Measurements from ENCODE around the gene FBH1.
A peak's percentile ranks its signal among the peaks of the same experiment; 100 is the strongest.

FBH1 gene

DNA sequence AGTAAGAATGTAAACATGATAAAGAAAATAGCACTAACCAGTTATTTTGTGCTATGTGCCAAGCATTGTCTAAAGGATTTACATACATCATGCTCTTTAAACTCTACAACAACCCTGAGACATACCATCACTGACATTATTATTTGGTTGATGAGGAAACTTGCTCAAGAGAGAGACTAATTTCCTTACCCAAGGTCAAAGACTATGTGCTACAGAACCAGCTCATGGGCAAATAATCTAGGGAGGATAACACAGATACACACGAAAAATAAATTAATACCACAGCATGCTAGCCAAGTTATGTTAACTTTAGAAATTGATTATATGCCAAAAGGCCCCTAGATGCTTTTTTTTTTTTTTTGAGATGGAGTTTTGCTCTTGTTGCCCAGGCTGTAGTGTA is 3.0 kb upstream of the FBH1 start:
- H3K9ac ChIP-seq (ENCODE audit: low read depth, low read length), result no peak overlapping the region
- ATAC-seq (ENCODE audit: insufficient read depth, low read depth) (no peak), DNase-seq (no peak)
- 0 out of 2 replicates have a peak overlapping the region, but pooled peaks have one; percentile 0 for H3K4me2 ChIP-seq (ENCODE audit: insufficient read depth, low read length)
- H3K27ac ChIP-seq (ENCODE audit: low read length), result no peak overlapping the region
- H3K9me3 ChIP-seq (ENCODE audit: insufficient read depth, low read length, severe bottlenecking), result no peaks in the 10 kb centered on the region
- peaks cover 37% of the 10 kb centered on the region for H3K79me2 ChIP-seq (ENCODE audit: insufficient read depth, low read length)
- peaks cover 28% of the 10 kb centered on the region for H4K20me1 ChIP-seq (ENCODE audit: insufficient read depth, low read length)
- peaks cover 49% of the 10 kb centered on the region for H3K36me3 ChIP-seq (ENCODE audit: insufficient read depth, low read length)
- no peak overlapping the region for H2AFZ ChIP-seq (ENCODE audit: low read depth, low read length)
- TF ChIP-seq, protein P1, sequence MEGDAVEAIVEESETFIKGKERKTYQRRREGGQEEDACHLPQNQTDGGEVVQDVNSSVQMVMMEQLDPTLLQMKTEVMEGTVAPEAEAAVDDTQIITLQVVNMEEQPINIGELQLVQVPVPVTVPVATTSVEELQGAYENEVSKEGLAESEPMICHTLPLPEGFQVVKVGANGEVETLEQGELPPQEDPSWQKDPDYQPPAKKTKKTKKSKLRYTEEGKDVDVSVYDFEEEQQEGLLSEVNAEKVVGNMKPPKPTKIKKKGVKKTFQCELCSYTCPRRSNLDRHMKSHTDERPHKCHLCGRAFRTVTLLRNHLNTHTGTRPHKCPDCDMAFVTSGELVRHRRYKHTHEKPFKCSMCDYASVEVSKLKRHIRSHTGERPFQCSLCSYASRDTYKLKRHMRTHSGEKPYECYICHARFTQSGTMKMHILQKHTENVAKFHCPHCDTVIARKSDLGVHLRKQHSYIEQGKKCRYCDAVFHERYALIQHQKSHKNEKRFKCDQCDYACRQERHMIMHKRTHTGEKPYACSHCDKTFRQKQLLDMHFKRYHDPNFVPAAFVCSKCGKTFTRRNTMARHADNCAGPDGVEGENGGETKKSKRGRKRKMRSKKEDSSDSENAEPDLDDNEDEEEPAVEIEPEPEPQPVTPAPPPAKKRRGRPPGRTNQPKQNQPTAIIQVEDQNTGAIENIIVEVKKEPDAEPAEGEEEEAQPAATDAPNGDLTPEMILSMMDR (IDR thresholded peaks at IDR 0.05; ENCODE audit: borderline replicate concordance, extremely low read depth, low read length, poor library complexity, severe bottlenecking), result no peak
- TF ChIP-seq EZH2 (IDR thresholded peaks at IDR 0.05; ENCODE audit: borderline replicate concordance, low read depth, low read length, severe bottlenecking), result no peak
- H3K4me3 ChIP-seq (ENCODE audit: low read depth in 1 of 2, low read length in 2 of 2), result no peak overlapping the region
- H3K4me1 ChIP-seq (ENCODE audit: insufficient read depth, low read length), result peaks cover 31% of the 10 kb centered on the region
- no peaks in the 10 kb centered on the region for H3K27me3 ChIP-seq (ENCODE audit: insufficient read depth, low read length, poor library complexity)

DNA sequence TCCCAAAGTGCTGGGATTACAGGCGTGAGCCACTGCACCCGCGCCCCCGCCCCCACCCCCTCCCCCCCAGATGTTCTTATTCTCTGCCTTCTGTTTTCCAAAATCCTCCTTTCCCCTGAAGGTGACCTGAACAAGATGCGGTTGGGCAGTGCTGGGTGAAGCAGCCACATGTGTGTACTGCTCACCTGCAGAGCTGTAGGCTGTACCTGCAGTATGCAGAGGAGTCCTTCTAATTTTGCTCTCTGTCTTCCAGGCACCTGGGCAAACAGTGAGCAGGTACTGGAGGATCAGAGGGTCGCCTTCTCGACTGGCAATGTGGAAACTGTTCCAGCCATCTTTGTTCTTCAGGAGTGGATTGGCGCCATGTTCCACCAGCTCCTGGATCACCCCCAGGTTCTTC is 2.4 kb upstream of the FBH1 start:
- peak overlapping the region in 1 of 2 experiments; percentile 96; a peak in 1 of 4 replicates for H3K4me3 ChIP-seq (ENCODE audit: low read depth in 1 of 2, low read length in 2 of 2)
- peaks cover 43% of the 10 kb centered on the region for H3K79me2 ChIP-seq (ENCODE audit: insufficient read depth, low read length)
- TF ChIP-seq, protein P1 (IDR thresholded peaks at IDR 0.05; ENCODE audit: borderline replicate concordance, extremely low read depth, low read length, poor library complexity, severe bottlenecking), result no peak
- no peak for TF ChIP-seq EZH2 (IDR thresholded peaks at IDR 0.05; ENCODE audit: borderline replicate concordance, low read depth, low read length, severe bottlenecking)
- H3K27me3 ChIP-seq (ENCODE audit: insufficient read depth, low read length, poor library complexity), result no peaks in the 10 kb centered on the region
- peak overlapping the region; percentile 87; the same call in 1 of the 2 replicates for H3K9ac ChIP-seq (ENCODE audit: low read depth, low read length)
- peak overlapping the region; percentile 95 for H3K4me2 ChIP-seq (ENCODE audit: insufficient read depth, low read length)
- H3K9me3 ChIP-seq (ENCODE audit: insufficient read depth, low read length, severe bottlenecking), result no peaks in the 10 kb centered on the region
- peaks cover 34% of the 10 kb centered on the region for H4K20me1 ChIP-seq (ENCODE audit: insufficient read depth, low read length)
- peaks cover 37% of the 10 kb centered on the region for H3K4me1 ChIP-seq (ENCODE audit: insufficient read depth, low read length)
- no peak overlapping the region for H2AFZ ChIP-seq (ENCODE audit: low read depth, low read length)
- ATAC-seq (ENCODE audit: insufficient read depth, low read depth) (no peak), DNase-seq (no peak)
- H3K27ac ChIP-seq (ENCODE audit: low read length), result no peak overlapping the region
- peaks cover 49% of the 10 kb centered on the region for H3K36me3 ChIP-seq (ENCODE audit: insufficient read depth, low read length)

DNA sequence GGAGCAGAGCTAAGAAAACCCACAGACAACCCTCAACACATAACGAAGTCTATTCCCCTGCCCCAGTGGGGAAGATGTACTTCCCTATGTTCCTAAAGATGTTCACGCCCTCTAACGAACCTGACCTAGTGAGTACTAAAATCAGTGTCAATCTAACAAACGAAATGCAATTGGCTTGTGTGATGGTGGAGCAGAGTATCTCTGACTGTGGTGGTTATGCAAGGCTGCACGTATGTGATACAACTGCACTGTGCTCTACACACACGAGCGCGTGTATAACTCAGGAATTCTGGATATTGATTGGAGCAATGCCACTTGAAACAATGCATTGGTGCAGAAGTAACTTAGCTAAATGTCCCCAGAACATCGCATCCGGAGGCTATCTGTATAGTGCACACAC is 1.7 kb upstream of the FBH1 start:
- TF ChIP-seq EZH2 (IDR thresholded peaks at IDR 0.05; ENCODE audit: borderline replicate concordance, low read depth, low read length, severe bottlenecking), result no peak
- TF ChIP-seq, protein P1 (IDR thresholded peaks at IDR 0.05; ENCODE audit: borderline replicate concordance, extremely low read depth, low read length, poor library complexity, severe bottlenecking), result no peak
- Histone ChIP-seq H3K4me2 (ENCODE audit: insufficient read depth, low read length) (peak overlapping the region; percentile 95), H3K4me3 (ENCODE audit: low read depth in 1 of 2, low read length in 2 of 2) (peak overlapping the region; percentile 56 to 96; a peak in 3 of 4 replicates), H3K27ac (ENCODE audit: low read length) (no peak overlapping the region), H3K4me1 (ENCODE audit: insufficient read depth, low read length) (peaks cover 40% of the 10 kb centered on the region), H3K36me3 (ENCODE audit: insufficient read depth, low read length) (peaks cover 45% of the 10 kb centered on the region), H3K27me3 (ENCODE audit: insufficient read depth, low read length, poor library complexity) (no peaks in the 10 kb centered on the region), H4K20me1 (ENCODE audit: insufficient read depth, low read length) (peaks cover 36% of the 10 kb centered on the region), H3K9me3 (ENCODE audit: insufficient read depth, low read length, severe bottlenecking) (no peaks in the 10 kb centered on the region), H3K79me2 (ENCODE audit: insufficient read depth, low read length) (peaks cover 50% of the 10 kb centered on the region), H2AFZ (ENCODE audit: low read depth, low read length) (no peak overlapping the region), H3K9ac (ENCODE audit: low read depth, low read length) (peak overlapping the region; percentile 87)
- DNase-seq (no peak), ATAC-seq (ENCODE audit: insufficient read depth, low read depth) (no peak)

Measured in DND-41 (cell line).